K562 (cell line): ENCODE measurements around the gene PIK3CD. TPM values are rescaled to one million over a fixed set of nuclear protein-coding genes. Genes with fewer than 3 reads are reported as not detected.
A peak's percentile ranks its signal among the peaks of the same experiment; 100 is the strongest.

Source experiments
- BHLHE40 ChIP-seq: IDR thresholded peaks from 2 replicates; pipeline ENCODE4 v1.6.1; 2011; ENCODE audit warnings: low read length, improper control_type of control experiment
- CBX1 ChIP-seq: sonication (generic); IDR thresholded peaks from 2 replicates; pipeline ENCODE4 v1.6.1; 2016; ENCODE audit warnings: antibody characterized with exemption, low read depth, mild to moderate bottlenecking
- FOXJ2 ChIP-seq: fragments of 200-800 bp; sonication (Bioruptor generic); IDR thresholded peaks from 2 replicates; pipeline ENCODE4 v1.6.1; 2016; ENCODE audit warnings: missing genetic modification characterization, missing compliant biosample characterization
- GTF2A2 ChIP-seq: IDR thresholded peaks from 2 replicates; pipeline ENCODE4 v1.6.1; 2016; ENCODE audit warnings: mild to moderate bottlenecking, missing genetic modification characterization, missing compliant biosample characterization
- MAFF ChIP-seq: IDR thresholded peaks from 2 replicates; pipeline ENCODE4 v1.6.1; 2012; ENCODE audit warnings: low read length, improper control_type of control experiment
- MAZ ChIP-seq, 2 experiments: fragments of 450-650 bp in 1 of 2; sonication (generic) in 1 of 2; formaldehyde crosslinking; IDR thresholded peaks in 1 of 2; conservative IDR thresholded peaks in 1 of 2; 2 replicates each; pipeline versions ENCODE4 v1.4.0 to v1.5.0; 2020; ENCODE audit warnings: mild to moderate bottlenecking in 1 of 2, missing genetic modification reagents in 1 of 2
- NFXL1 ChIP-seq: fragments of 450-650 bp; formaldehyde crosslinking; IDR thresholded peaks from 2 replicates; pipeline ENCODE4 v1.4.0; 2021; ENCODE audit warnings: mild to moderate bottlenecking
- POLR2AphosphoS5 ChIP-seq: IDR thresholded peaks from 2 replicates; pipeline ENCODE4 v1.6.1; 2011; ENCODE audit warnings: mild to moderate bottlenecking, low read depth, low read length, moderate library complexity; ENCODE audit not compliant: control insufficient read depth, insufficient read depth
- ZBTB7A ChIP-seq: IDR thresholded peaks from 2 replicates; pipeline ENCODE4 v1.6.1; 2011; ENCODE audit warnings: low read depth, mild to moderate bottlenecking, low read length, moderate library complexity, borderline replicate concordance; ENCODE audit not compliant: control insufficient read depth
- ZNF133 ChIP-seq: fragments of 250-450 bp; sonication (Bioruptor Pico); IDR thresholded peaks from 2 replicates; pipeline ENCODE4 v1.4.0; 2020; ENCODE audit warnings: mild to moderate bottlenecking
- ZNF507 ChIP-seq: conservative IDR thresholded peaks from 2 replicates; pipeline ENCODE4 v1.6.1; 2017; ENCODE audit warnings: missing genetic modification characterization, missing compliant biosample characterization
- polyA plus RNA-seq, 8 experiments: library from polyadenylated mRNA; depleted of rRNA in 4 of 8; stranded (reverse) in 5 of 8; unstranded in 3 of 8; fragments of >200 nt; fragmentation: Nextera tagmentation in 2 of 8; fragmentation: Illumina TruSeq in 1 of 8; extraction: Ambion mirVana in 2 of 8; extraction: Trizol in 1 of 8; gene quantifications; 2 replicates each; pipeline versions ENCODE4 v1.2.1 to v1.2.3, GENCODE V29; 2011 to 2014; ENCODE audit warnings: inconsistent platforms in 1 of 8, missing spikeins in 1 of 8
- total RNA-seq, 7 experiments: library from RNA; depleted of rRNA in 6 of 7; stranded (reverse); fragments of >200 nt in 6 of 7; fragmentation: Illumina TruSeq in 2 of 7; extraction: Trizol in 2 of 7; gene quantifications; 2 replicates each; pipeline versions ENCODE4 v1.2.1 to v1.2.3, GENCODE V29; 2011 to 2021; ENCODE audit warnings: low replicate concordance in 1 of 7
- TF ChIP-seq, protein P1 (sequence below): IDR thresholded peaks from 2 replicates; pipeline ENCODE4 v1.6.1; 2014; ENCODE audit warnings: antibody characterized with exemption
- TF ChIP-seq, protein P2 (sequence below), 2 experiments: fragments of 450-650 bp; IDR thresholded peaks; 2 replicates each; pipeline ENCODE4 v1.6.1; 2016; ENCODE audit warnings: mild to moderate bottlenecking in 2 of 2, borderline replicate concordance in 1 of 2, low read depth in 1 of 2, moderate library complexity in 1 of 2
- TF ChIP-seq, protein P3 (sequence below): fragments of 450-650 bp; IDR thresholded peaks from 2 replicates; pipeline ENCODE4 v1.7.1; 2018; ENCODE audit warnings: mild to moderate bottlenecking, low read depth; ENCODE audit not compliant: partially characterized antibody

The PIK3CD gene
- total and polyA plus RNA-seq, 9 of the 15 experiments (the other 6 are each of a cell fraction or from before 2014, with no cell fraction given) = 1.8 to 20.8 (median 7.2) TPM

DNA sequence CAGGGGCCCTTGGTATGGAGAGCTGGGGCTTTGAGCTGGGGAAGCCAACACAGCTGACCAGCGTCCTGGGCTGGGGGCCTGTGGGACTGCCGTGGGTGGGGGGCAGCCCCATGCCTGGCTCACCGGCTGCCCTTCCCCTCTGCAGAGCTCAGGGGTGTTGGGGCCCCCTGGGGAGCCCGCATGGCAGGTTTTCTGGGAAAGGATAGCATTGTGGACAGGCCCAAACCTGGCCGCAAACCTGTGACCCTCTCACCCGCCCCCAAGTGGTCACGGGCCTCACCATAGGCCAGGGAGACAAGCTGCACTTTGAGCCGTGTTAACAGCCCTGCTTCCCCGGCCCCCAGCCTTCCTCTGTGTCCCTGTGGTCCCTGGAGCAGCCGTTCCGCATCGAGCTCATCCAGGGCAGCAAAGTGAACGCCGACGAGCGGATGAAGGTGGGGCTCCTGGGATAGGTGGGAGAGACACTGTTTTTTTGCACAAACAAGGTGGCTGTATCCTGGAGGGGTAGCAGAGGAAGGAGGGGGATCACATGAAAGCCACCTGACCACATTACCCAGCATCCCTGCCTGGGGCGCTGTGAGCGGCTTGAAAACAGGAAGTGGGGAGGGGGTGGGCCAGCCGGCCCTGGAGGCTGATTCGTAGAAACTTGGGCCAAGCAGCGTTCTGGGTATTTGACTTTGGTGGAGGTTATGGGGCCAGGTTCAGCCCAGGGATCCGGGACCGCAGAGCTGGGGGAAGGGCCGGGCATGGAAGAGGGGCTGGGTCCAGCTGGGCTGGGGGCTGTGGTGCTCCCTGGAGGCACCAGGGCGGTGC, 65.9 kb downstream of the PIK3CD start (continued):
- TF ChIP-seq POLR2AphosphoS5 (peak; percentile 24), ZBTB7A (peak; percentile 90), MAFF (0 out of 2 replicates have a peak, but pooled peaks have one; percentile 0), ZNF507 (tag) (no peak), FOXJ2 (tag) (peak; percentile 91), GTF2A2 (peak; percentile 46; the same call in 1 of the 2 replicates), NFXL1 (0 out of 2 replicates have a peak, but pooled peaks have one; percentile 60), CBX1 (peak; percentile 26), MAZ (CRISPR knock-in tag; conservative IDR thresholded peaks at IDR 0.05 in 1 of 2, IDR thresholded peaks at IDR 0.05 in 1 of 2) (peak; percentile 71 to 92), BHLHE40 (peak; percentile 64), ZNF133 (CRISPR knock-in tag) (no peak)
- TF ChIP-seq, protein P1, sequence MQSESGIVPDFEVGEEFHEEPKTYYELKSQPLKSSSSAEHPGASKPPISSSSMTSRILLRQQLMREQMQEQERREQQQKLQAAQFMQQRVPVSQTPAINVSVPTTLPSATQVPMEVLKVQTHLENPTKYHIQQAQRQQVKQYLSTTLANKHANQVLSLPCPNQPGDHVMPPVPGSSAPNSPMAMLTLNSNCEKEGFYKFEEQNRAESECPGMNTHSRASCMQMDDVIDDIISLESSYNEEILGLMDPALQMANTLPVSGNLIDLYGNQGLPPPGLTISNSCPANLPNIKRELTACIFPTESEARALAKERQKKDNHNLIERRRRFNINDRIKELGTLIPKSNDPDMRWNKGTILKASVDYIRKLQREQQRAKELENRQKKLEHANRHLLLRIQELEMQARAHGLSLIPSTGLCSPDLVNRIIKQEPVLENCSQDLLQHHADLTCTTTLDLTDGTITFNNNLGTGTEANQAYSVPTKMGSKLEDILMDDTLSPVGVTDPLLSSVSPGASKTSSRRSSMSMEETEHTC = peak; percentile 94
- TF ChIP-seq, protein P2, sequence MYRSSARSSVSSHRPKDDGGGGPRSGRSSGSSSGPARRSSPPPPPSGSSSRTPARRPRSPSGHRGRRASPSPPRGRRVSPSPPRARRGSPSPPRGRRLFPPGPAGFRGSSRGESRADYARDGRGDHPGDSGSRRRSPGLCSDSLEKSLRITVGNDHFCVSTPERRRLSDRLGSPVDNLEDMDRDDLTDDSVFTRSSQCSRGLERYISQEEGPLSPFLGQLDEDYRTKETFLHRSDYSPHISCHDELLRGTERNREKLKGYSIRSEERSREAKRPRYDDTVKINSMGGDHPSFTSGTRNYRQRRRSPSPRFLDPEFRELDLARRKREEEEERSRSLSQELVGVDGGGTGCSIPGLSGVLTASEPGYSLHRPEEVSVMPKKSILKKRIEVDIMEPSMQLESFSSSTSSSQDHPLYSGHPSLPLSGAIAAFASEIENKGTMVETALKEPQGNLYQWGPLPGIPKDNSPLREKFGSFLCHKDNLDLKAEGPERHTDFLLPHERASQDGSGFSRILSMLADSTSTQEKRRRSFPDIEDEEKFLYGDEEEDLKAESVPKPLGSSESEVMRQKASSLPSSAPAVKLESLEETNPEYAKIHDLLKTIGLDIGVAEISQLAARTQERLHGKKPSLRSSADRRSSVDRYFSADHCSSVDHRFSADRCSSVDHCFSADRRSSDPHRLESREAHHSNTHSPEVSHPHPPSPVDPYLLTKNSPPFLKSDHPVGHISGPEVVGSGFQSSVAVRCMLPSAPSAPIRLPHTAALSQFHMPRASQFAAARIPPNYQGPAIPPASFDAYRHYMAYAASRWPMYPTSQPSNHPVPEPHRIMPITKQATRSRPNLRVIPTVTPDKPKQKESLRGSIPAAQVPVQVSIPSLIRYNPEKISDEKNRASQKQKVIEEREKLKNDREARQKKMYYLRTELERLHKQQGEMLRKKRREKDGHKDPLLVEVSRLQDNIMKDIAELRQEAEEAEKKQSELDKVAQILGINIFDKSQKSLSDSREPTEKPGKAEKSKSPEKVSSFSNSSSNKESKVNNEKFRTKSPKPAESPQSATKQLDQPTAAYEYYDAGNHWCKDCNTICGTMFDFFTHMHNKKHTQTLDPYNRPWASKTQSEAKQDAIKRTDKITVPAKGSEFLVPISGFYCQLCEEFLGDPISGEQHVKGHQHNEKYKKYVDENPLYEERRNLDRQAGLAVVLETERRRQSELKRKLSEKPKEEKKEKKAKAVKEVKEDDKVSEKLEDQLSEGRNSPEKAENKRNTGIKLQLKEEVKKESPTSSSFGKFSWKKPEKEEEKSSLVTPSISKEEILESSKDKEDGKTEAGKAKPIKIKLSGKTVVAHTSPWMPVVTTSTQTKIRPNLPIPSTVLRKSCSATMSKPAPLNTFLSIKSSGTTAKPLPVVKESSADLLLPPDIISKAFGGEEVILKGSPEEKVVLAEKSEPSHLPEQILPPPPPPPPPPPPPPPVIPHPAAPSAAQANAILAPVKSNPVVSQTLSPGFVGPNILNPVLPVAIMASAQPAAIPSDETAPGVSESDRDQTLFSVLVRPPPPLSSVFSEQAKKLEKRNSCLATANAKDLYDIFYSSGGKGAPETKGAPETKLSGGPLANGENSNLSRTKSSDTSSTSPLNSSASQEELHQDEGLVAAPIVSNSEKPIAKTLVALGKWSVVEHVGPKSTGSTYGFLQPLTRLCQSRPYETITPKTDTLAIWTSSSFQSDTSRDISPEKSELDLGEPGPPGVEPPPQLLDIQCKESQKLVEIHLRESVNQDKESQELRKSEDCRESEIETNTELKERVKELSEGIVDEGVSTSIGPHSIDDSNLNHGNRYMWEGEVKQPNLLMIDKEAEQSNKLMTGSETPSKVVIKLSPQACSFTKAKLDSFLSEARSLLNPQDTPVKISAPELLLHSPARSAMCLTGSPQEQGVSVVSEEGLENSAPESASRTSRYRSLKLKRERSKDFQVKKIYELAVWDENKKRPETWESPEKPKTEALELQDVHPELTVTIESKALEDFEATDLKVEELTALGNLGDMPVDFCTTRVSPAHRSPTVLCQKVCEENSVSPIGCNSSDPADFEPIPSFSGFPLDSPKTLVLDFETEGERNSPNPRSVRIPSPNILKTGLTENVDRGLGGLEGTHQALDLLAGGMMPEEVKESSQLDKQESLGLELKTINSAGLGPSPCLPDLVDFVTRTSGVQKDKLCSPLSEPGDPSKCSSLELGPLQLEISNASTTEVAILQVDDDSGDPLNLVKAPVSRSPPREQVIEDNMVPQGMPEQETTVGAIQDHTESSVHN (IDR thresholded peaks at IDR 0.05; ENCODE audit: borderline replicate concordance in 1 of 2, low read depth in 1 of 2) = peak in 1 of 2 experiments; percentile 82; a peak in 2 of 4 replicates
- TF ChIP-seq, protein P3, sequence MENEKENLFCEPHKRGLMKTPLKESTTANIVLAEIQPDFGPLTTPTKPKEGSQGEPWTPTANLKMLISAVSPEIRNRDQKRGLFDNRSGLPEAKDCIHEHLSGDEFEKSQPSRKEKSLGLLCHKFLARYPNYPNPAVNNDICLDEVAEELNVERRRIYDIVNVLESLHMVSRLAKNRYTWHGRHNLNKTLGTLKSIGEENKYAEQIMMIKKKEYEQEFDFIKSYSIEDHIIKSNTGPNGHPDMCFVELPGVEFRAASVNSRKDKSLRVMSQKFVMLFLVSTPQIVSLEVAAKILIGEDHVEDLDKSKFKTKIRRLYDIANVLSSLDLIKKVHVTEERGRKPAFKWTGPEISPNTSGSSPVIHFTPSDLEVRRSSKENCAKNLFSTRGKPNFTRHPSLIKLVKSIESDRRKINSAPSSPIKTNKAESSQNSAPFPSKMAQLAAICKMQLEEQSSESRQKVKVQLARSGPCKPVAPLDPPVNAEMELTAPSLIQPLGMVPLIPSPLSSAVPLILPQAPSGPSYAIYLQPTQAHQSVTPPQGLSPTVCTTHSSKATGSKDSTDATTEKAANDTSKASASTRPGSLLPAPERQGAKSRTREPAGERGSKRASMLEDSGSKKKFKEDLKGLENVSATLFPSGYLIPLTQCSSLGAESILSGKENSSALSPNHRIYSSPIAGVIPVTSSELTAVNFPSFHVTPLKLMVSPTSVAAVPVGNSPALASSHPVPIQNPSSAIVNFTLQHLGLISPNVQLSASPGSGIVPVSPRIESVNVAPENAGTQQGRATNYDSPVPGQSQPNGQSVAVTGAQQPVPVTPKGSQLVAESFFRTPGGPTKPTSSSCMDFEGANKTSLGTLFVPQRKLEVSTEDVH = peak; percentile 59
